PC-3 (cell line): Measurements from ENCODE around the gene CRYBB3. TPM values are rescaled to one million over a fixed set of nuclear protein-coding genes. Genes with fewer than 3 reads are reported as not detected.

Experiments
- ATAC-seq: fragments of 200-7000 bp; cut with Tn5 transposase; 2 replicates; pipeline ENCODE4 v1.9.1; 2020; ENCODE audit warnings: mild to moderate bottlenecking, moderate library complexity
- BruUV-seq: library from RNA; stranded (reverse); fragments of 400-500 nt; replicated peaks from 2 replicates; lab custom pipeline; 2021; lab: Mats Ljungman, UMichigan
- CTCF ChIA-PET: fragments of 300-600 bp; sonication (Branson Sonifier 250); formaldehyde crosslinking; loops from one replicate; lab custom pipeline; 2022; ENCODE audit warnings: antibody characterized with exemption; lab: Charles Lee
- POLR2A ChIA-PET: fragments of 300-600 bp; sonication (Branson Sonifier 250); formaldehyde crosslinking; loops from one replicate; lab custom pipeline; 2022; ENCODE audit warnings: antibody characterized with exemption; ENCODE audit not compliant: unreplicated experiment; lab: Charles Lee
- DNase-seq: peaks from one replicate; pipeline ENCODE4 v3.0.0-alpha.2; 2015
- H2AFZ ChIP-seq: fragments of 300-600 bp; sonication (generic); 2 replicates; pipeline ENCODE4 v1.6.0; 2016; ENCODE audit warnings: antibody characterized with exemption, low read length
- H3F3A ChIP-seq: fragments of 300-600 bp; sonication (generic); one replicate; pipeline ENCODE4 v1.6.0; 2017; ENCODE audit warnings: antibody characterized with exemption, low read length, control low read depth, mild to moderate bottlenecking; ENCODE audit not compliant: unreplicated experiment
- H3K27ac ChIP-seq: fragments of 300-600 bp; sonication (generic); 2 replicates; pipeline ENCODE4 v1.5.1; 2016; ENCODE audit warnings: mild to moderate bottlenecking, low read length
- H3K27me3 ChIP-seq: fragments of 300-600 bp; sonication (generic); 2 replicates; pipeline ENCODE4 v1.6.1; 2016; ENCODE audit warnings: low read length, mixed read lengths
- H3K36me3 ChIP-seq: fragments of 300-600 bp; sonication (generic); 2 replicates; pipeline ENCODE4 v1.6.1; 2016; ENCODE audit warnings: low read depth, mixed run types, low read length, mixed read lengths
- H3K4me1 ChIP-seq: fragments of 300-600 bp; sonication (generic); 2 replicates; pipeline ENCODE4 v1.5.1; 2016; ENCODE audit warnings: low read length; ENCODE audit not compliant: insufficient read depth
- H3K4me2 ChIP-seq: fragments of 300-600 bp; sonication (generic); 2 replicates; pipeline ENCODE4 v1.6.0; 2016; ENCODE audit warnings: low read length
- H3K4me3 ChIP-seq: fragments of 300-600 bp; sonication (generic); 2 replicates; pipeline ENCODE4 v1.5.1; 2016; ENCODE audit warnings: mild to moderate bottlenecking, low read length, mixed read lengths
- H3K79me2 ChIP-seq: fragments of 300-600 bp; sonication (generic); 2 replicates; pipeline ENCODE4 v1.6.1; 2017; ENCODE audit warnings: low read length, mixed read lengths
- H3K9ac ChIP-seq: fragments of 300-600 bp; sonication (generic); 2 replicates; pipeline ENCODE4 v1.6.0; 2016; ENCODE audit warnings: mild to moderate bottlenecking, low read length
- H3K9me2 ChIP-seq: fragments of 300-600 bp; sonication (generic); replicated peaks from 2 replicates; pipeline ENCODE4 v1.6.1; 2016; ENCODE audit warnings: mixed run types, low read length, mixed read lengths
- H3K9me3 ChIP-seq: fragments of 300-600 bp; sonication (generic); 2 replicates; pipeline ENCODE4 v1.6.1; 2016; ENCODE audit warnings: low read length, mixed read lengths
- H4K20me1 ChIP-seq: fragments of 300-600 bp; sonication (generic); 2 replicates; pipeline ENCODE4 v1.6.1; 2016; ENCODE audit warnings: low read length, mixed read lengths
- EZH2 ChIP-seq: fragments of 300-600 bp; sonication (generic); IDR thresholded peaks from one replicate; pipeline ENCODE4 v1.6.1; 2017; ENCODE audit warnings: antibody characterized with exemption, mild to moderate bottlenecking, low read length; ENCODE audit not compliant: unreplicated experiment
- EZH2phosphoT487 ChIP-seq: fragments of 300-600 bp; sonication (generic); IDR thresholded peaks from 2 replicates; pipeline ENCODE4 v1.6.1; 2018; ENCODE audit warnings: mild to moderate bottlenecking, antibody characterized with exemption, low read length, borderline replicate concordance
- intact Hi-C: fragments of 100-400 bp; cut with micrococcal nuclease; formaldehyde crosslinking; loops from 2 replicates; pipeline ENCODE4 v1.9.0; 2023
- total RNA-seq: library from RNA; depleted of rRNA; stranded (reverse); fragments of >200 nt; gene quantifications from 2 replicates; pipeline ENCODE4 v1.2.3, GENCODE V29; 2014
- TF ChIP-seq, protein P1 (sequence below): fragments of 300-600 bp; sonication (generic); conservative IDR thresholded peaks from 2 replicates; pipeline ENCODE4 v1.5.1; 2017; ENCODE audit warnings: antibody characterized with exemption, low read depth, mild to moderate bottlenecking, low read length

Gene CRYBB3
- total RNA-seq, 1 experiment from 2014 or later, result 1.2 TPM

- Histone ChIP-seq H4K20me1 (no peaks in the 10 kb centered on the region), H3K27ac (no peak within 1 kb of the TSS)
- TF ChIP-seq EZH2phosphoT487 (no peak), EZH2 (no peak)
- TF ChIP-seq, protein P1, sequence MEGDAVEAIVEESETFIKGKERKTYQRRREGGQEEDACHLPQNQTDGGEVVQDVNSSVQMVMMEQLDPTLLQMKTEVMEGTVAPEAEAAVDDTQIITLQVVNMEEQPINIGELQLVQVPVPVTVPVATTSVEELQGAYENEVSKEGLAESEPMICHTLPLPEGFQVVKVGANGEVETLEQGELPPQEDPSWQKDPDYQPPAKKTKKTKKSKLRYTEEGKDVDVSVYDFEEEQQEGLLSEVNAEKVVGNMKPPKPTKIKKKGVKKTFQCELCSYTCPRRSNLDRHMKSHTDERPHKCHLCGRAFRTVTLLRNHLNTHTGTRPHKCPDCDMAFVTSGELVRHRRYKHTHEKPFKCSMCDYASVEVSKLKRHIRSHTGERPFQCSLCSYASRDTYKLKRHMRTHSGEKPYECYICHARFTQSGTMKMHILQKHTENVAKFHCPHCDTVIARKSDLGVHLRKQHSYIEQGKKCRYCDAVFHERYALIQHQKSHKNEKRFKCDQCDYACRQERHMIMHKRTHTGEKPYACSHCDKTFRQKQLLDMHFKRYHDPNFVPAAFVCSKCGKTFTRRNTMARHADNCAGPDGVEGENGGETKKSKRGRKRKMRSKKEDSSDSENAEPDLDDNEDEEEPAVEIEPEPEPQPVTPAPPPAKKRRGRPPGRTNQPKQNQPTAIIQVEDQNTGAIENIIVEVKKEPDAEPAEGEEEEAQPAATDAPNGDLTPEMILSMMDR, result no peak
Observed at GRCh38 chr22:25219211-25219689, 19.6 kb downstream of the CRYBB3 start, which contains the start of gene CRYBB2. CRYBB2 (plus strand) TSS chr22:25219639; CDS start chr22:25221430, 1,791 bp downstream.

DNA sequence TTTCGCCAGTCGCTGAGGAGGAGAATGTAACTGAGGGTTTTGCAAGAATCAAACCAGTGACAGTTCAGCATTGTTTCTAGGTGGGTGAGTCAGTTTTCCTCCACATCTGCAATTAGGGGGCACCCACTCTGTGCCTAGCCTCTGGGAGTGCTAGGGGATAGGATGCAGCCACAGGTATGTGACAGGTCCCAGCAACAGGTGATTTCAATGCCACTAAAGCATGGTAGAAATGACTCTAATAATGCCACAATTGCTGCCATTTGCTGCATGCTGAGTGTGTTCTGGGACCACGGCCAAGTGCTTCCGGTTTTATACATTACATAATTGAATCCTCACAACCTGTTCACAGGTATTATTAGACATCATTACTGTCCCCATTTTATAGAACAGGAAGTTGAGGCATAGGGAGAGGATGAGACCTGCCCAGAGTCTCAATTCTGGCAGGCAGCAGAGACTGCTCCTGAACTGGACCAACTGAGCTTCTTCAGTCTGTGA is 20.3 kb downstream of the CRYBB3 start:
- TF ChIP-seq EZH2 (no peak), EZH2phosphoT487 (no peak)
- TF ChIP-seq, protein P1, result no peak
- Histone ChIP-seq H4K20me1 (no peaks in the 10 kb centered on the region), H3K4me3 (no peak overlapping the region), H3K27ac (no peak overlapping the region), H3K4me1 (no peaks in the 10 kb centered on the region), H3K9ac (no peak overlapping the region), H3F3A (no peaks in the 10 kb centered on the region), H3K36me3 (no peaks in the 10 kb centered on the region), H3K9me2 (no peaks in the 10 kb centered on the region), H3K79me2 (no peaks in the 10 kb centered on the region), H2AFZ (no peak overlapping the region), H3K9me3 (no peaks in the 10 kb centered on the region), H3K4me2 (no peak overlapping the region), H3K27me3 (no peaks in the 10 kb centered on the region)
- no peak for ATAC-seq
- no TSS peak for BruUV-seq
- ChIA-PET POLR2A (no interaction called here), CTCF (interaction anchor here (0.6 kb wide), 1 partner anchor 222 kb away, joined by 8 read pairs; no protein-coding TSS in a partner anchor)
- peak; percentile 6 for DNase-seq
- intact Hi-C loops, result no loop called here

More at GRCh38 chr22:25219211-25219689, 19.6 kb downstream of the CRYBB3 start, which contains the start of gene CRYBB2:
- no peak within 1 kb of the TSS for H3K4me3 ChIP-seq
- H3K9me3 ChIP-seq, result no peaks in the 10 kb centered on the region
- no peaks in the 10 kb centered on the region for H3K9me2 ChIP-seq
- no peak within 1 kb of the TSS for H2AFZ ChIP-seq
- H3K27me3 ChIP-seq, result no peaks in the 10 kb centered on the region
- DNase-seq (no peak), ATAC-seq (no peak)
- ChIA-PET POLR2A (no interaction called here), CTCF (interaction anchor here (0.6 kb wide), 1 partner anchor 223 kb away, joined by 8 read pairs; no protein-coding TSS in a partner anchor)
- no TSS peak for BruUV-seq
- intact Hi-C loops, result no loop called here
- no peaks in the 10 kb centered on the region for H3K4me1 ChIP-seq
- no peak within 1 kb of the TSS for H3K9ac ChIP-seq
- H3F3A ChIP-seq, result no peaks in the 10 kb centered on the region
- no peaks in the 10 kb centered on the region for H3K79me2 ChIP-seq
- H3K4me2 ChIP-seq, result no peak within 1 kb of the TSS
- H3K36me3 ChIP-seq, result no peaks in the 10 kb centered on the region

DNA sequence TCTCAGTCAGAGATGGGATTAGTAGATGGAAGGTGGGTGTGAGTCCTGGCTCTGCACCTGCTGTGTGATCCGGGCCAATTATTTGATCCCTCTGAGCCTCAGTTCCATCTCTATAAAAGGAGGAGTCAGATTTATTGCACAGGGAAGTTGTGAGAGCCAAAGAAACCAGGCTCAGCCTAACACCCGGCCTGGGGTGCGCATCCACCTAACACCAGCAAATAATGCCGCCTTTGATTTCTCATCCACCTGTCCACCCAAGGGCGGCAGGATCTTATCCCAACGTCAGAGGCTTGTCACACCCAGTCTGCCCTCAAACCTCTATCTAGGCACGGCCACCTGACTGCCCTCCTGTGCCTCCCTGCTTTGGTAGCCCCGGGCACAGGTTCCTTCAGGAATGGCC is 22.1 kb downstream of the CRYBB3 start:
- H3K27me3 ChIP-seq, result no peaks in the 10 kb centered on the region
- no peak overlapping the region for H3K27ac ChIP-seq
- no peak overlapping the region for H3K9ac ChIP-seq
- H3K9me2 ChIP-seq, result no peaks in the 10 kb centered on the region
- ChIA-PET POLR2A (no interaction called here), CTCF (no interaction called here)
- H3F3A ChIP-seq, result no peaks in the 10 kb centered on the region
- BruUV-seq, result no TSS peak
- no peaks in the 10 kb centered on the region for H3K9me3 ChIP-seq
- no peaks in the 10 kb centered on the region for H3K79me2 ChIP-seq
- intact Hi-C loops, result no loop called here
- DNase-seq (no peak), ATAC-seq (no peak)
- TF ChIP-seq EZH2 (no peak), EZH2phosphoT487 (no peak)
- TF ChIP-seq, protein P1, result no peak
- no peak overlapping the region for H3K4me2 ChIP-seq
- H2AFZ ChIP-seq, result no peak overlapping the region
- no peaks in the 10 kb centered on the region for H3K36me3 ChIP-seq
- H3K4me3 ChIP-seq, result no peak overlapping the region
- no peaks in the 10 kb centered on the region for H3K4me1 ChIP-seq
- no peaks in the 10 kb centered on the region for H4K20me1 ChIP-seq
